K562 (cell line): ENCODE results near the gene TACSTD2. TPM values are rescaled to one million over a fixed set of nuclear protein-coding genes. Genes with fewer than 3 reads are reported as not detected.

Experiments used
- ATAC-seq: fragments of 200-7000 bp; cut with Tn5 transposase; 3 replicates; pipeline ENCODE4 v1.9.1; 2020; ENCODE audit warnings: moderate library complexity
- BruUV-seq: library from RNA; stranded (reverse); fragments of 400-500 nt; replicated peaks from 2 replicates; lab custom pipeline; 2021; lab: Mats Ljungman, UMichigan
- CTCF ChIA-PET: fragments of 300-600 bp; formaldehyde crosslinking; extraction: SDS; loops from one replicate; lab custom pipeline; 2021; ENCODE audit warnings: low intra/inter-chr PET ratio; lab: Yijun Ruan, JAX
- POLR2A ChIA-PET: fragments of 300-600, 350-650 bp; sonication (Branson Sonifier 250); formaldehyde crosslinking; extraction: SDS; loops from one replicate; lab custom pipeline; 2021; ENCODE audit warnings: antibody characterized with exemption, inconsistent platforms; lab: Yijun Ruan, JAX
- DNase-seq, 4 experiments: peaks; one replicate each; pipeline versions ENCODE4 v3.0.0 to v3.0.0-alpha.2; 2011 to 2018; ENCODE audit warnings: low spot score in 3 of 4, mixed read lengths in 3 of 4; ENCODE audit errors: extremely low read depth in 1 of 4
- FAIRE-seq: peaks from 2 replicates; lab custom pipeline; 2011; peaks lifted over from hg19 to GRCh38; lab: Jason Lieb, UNC
- H2AFZ ChIP-seq: 2 replicates; pipeline ENCODE4 v1.6.0; 2011; ENCODE audit warnings: low read depth, low read length, control low read depth, inconsistent platforms
- H3K27ac ChIP-seq: fragments of 200-600 bp; 3 replicates; pipeline ENCODE4 v1.8.0; 2011; ENCODE audit warnings: low read depth, mild to moderate bottlenecking, control low read depth, inconsistent platforms, low read length, moderate library complexity, mixed read lengths; ENCODE audit errors: extremely low read depth
- H3K27me3 ChIP-seq, 2 experiments: fragments of 300-600 bp in 1 of 2; 2 replicates in 1 of 2; 3 replicates in 1 of 2; pipeline versions ENCODE4 v1.6.0 to v1.8.0; 2011; ENCODE audit warnings: inconsistent platforms in 2 of 2, low read length in 2 of 2, mild to moderate bottlenecking in 1 of 2, mixed read lengths in 1 of 2, moderate library complexity in 1 of 2; ENCODE audit not compliant: control insufficient read depth in 2 of 2, insufficient read depth in 2 of 2
- H3K36me3 ChIP-seq: fragments of 300-600 bp; 3 replicates; pipeline ENCODE4 v1.8.0; 2011; ENCODE audit warnings: mild to moderate bottlenecking, low read length, inconsistent platforms; ENCODE audit not compliant: control insufficient read depth, insufficient read depth
- H3K4me1 ChIP-seq, 2 experiments: fragments of 200-600 bp in 1 of 2; replicated peaks in 1 of 2; 2 replicates in 1 of 2; 3 replicates in 1 of 2; pipeline versions ENCODE4 v1.5.1 to v1.8.0; 2011; ENCODE audit warnings: inconsistent platforms in 2 of 2, low read length in 2 of 2, mild to moderate bottlenecking in 1 of 2, mixed read lengths in 1 of 2, moderate library complexity in 1 of 2; ENCODE audit not compliant: control insufficient read depth in 2 of 2, insufficient read depth in 2 of 2
- H3K4me2 ChIP-seq: 2 replicates; pipeline ENCODE4 v1.6.1; 2011; ENCODE audit warnings: low read length, control low read depth, inconsistent platforms, mixed read lengths; ENCODE audit not compliant: insufficient read depth
- H3K4me3 ChIP-seq: fragments of 200-600 bp; sonication (generic), shearing (Covaris generic); 2 replicates; pipeline ENCODE4 v1.5.1; 2016; ENCODE audit warnings: control low read depth, inconsistent platforms
- H3K79me2 ChIP-seq: fragments of 200-600 bp; 3 replicates; pipeline ENCODE4 v1.8.0; 2011; ENCODE audit warnings: low read length, inconsistent platforms; ENCODE audit not compliant: control insufficient read depth, insufficient read depth
- H3K9ac ChIP-seq, 2 experiments: 2 replicates each; pipeline versions ENCODE4 v1.6.0 to v1.6.1; 2011; ENCODE audit warnings: low read depth in 2 of 2, low read length in 2 of 2, control low read depth in 1 of 2, inconsistent platforms in 1 of 2, mild to moderate bottlenecking in 1 of 2, mixed read lengths in 1 of 2; ENCODE audit not compliant: insufficient read depth in 1 of 2
- H3K9me1 ChIP-seq: one replicate; pipeline ENCODE4 v1.6.0; 2011; ENCODE audit warnings: inconsistent platforms, mild to moderate bottlenecking, low read length, moderate library complexity; ENCODE audit not compliant: control insufficient read depth, insufficient read depth
- H3K9me3 ChIP-seq: replicated peaks from 2 replicates; pipeline ENCODE4 v1.5.1; 2011; ENCODE audit warnings: low read depth, low read length, inconsistent platforms; ENCODE audit not compliant: control insufficient read depth, insufficient read depth
- H4K20me1 ChIP-seq: replicated peaks from 2 replicates; pipeline ENCODE4 v1.6.1; 2011; ENCODE audit warnings: low read length, inconsistent platforms, mixed read lengths; ENCODE audit not compliant: control insufficient read depth, insufficient read depth
- CBFB ChIP-seq: sonication (generic); formaldehyde crosslinking; IDR thresholded peaks from 2 replicates; pipeline ENCODE4 v1.4.0; 2020; ENCODE audit warnings: mild to moderate bottlenecking, missing genetic modification reagents
- ELF4 ChIP-seq: fragments of 450-650 bp; formaldehyde crosslinking; IDR thresholded peaks from 2 replicates; pipeline ENCODE4 v1.4.0; 2022; ENCODE audit warnings: missing genetic modification characterization
- FOXJ2 ChIP-seq: fragments of 200-800 bp; sonication (Bioruptor generic); IDR thresholded peaks from 2 replicates; pipeline ENCODE4 v1.6.1; 2016; ENCODE audit warnings: missing genetic modification characterization, missing compliant biosample characterization
- MCM3 ChIP-seq: fragments of 450-650 bp; IDR thresholded peaks from 2 replicates; pipeline ENCODE4 v1.6.1; 2016
- NCOA1 ChIP-seq: fragments of 450-650 bp; IDR thresholded peaks from 2 replicates; pipeline ENCODE4 v1.6.1; 2016; ENCODE audit warnings: low read depth
- NR3C1 ChIP-seq: sonication (generic); formaldehyde crosslinking; IDR thresholded peaks from 2 replicates; pipeline ENCODE4 v1.8.1; 2022; ENCODE audit warnings: missing genetic modification reagents
- PHF8 ChIP-seq: fragments of 200-600 bp; sonication (generic); IDR thresholded peaks from 2 replicates; pipeline ENCODE4 v1.6.1; 2012; ENCODE audit warnings: mixed run types, mild to moderate bottlenecking, inconsistent platforms, low read length, moderate library complexity, borderline replicate concordance
- PYGO2 ChIP-seq: fragments of 450-650 bp; IDR thresholded peaks from 2 replicates; pipeline ENCODE4 v1.6.1; 2016; ENCODE audit warnings: mild to moderate bottlenecking, missing genetic modification characterization, moderate library complexity, missing compliant biosample characterization
- RBBP5 ChIP-seq: fragments of 200-600 bp; sonication (generic); IDR thresholded peaks from 2 replicates; pipeline ENCODE4 v1.6.1; 2012; ENCODE audit warnings: borderline replicate concordance, mild to moderate bottlenecking, low read length, control low read depth, inconsistent platforms; ENCODE audit not compliant: insufficient read depth, poor library complexity, severe bottlenecking
- STAT5A ChIP-seq: IDR thresholded peaks from 2 replicates; pipeline ENCODE4 v1.6.1; 2012; ENCODE audit warnings: low read length, inconsistent platforms, borderline replicate concordance
- ZNF316 ChIP-seq: fragments of 450-650 bp; IDR thresholded peaks from 2 replicates; pipeline ENCODE4 v1.6.1; 2016
- WGBS: fragments of 100-300 bp; shearing (Covaris generic); methylation state at CpG from one replicate; pipeline ENCODE4 v1.1.6; 2016; ENCODE audit warnings: low coverage, mixed read lengths; ENCODE audit not compliant: insufficient coverage; ENCODE audit errors: missing lambda C conversion rate; 5-methylcytosine and 5-hydroxymethylcytosine counted together
- in situ Hi-C: fragments of 300-500 bp; cut with MboI; formaldehyde crosslinking; loops from 4 replicates; pipeline ENCODE4 v1.15.0; 2018; ENCODE audit warnings: inconsistent platforms, mixed read lengths
- intact Hi-C: fragments of 100-400 bp; cut with micrococcal nuclease; formaldehyde crosslinking; loops from 2 replicates; pipeline ENCODE4 v1.14.2; 2022
- polyA plus RNA-seq, 8 experiments: library from polyadenylated mRNA; depleted of rRNA in 4 of 8; stranded (reverse) in 5 of 8; unstranded in 3 of 8; fragments of >200 nt; fragmentation: Nextera tagmentation in 2 of 8; fragmentation: Illumina TruSeq in 1 of 8; extraction: Ambion mirVana in 2 of 8; extraction: Trizol in 1 of 8; gene quantifications; 2 replicates each; pipeline versions ENCODE4 v1.2.1 to v1.2.3, GENCODE V29; 2011 to 2014; ENCODE audit warnings: inconsistent platforms in 1 of 8, missing spikeins in 1 of 8
- total RNA-seq, 7 experiments: library from RNA; depleted of rRNA in 6 of 7; stranded (reverse); fragments of >200 nt in 6 of 7; fragmentation: Illumina TruSeq in 2 of 7; extraction: Trizol in 2 of 7; gene quantifications; 2 replicates each; pipeline versions ENCODE4 v1.2.1 to v1.2.3, GENCODE V29; 2011 to 2021; ENCODE audit warnings: low replicate concordance in 1 of 7
- TF ChIP-seq, protein P1 (sequence below): fragments of 450-650 bp; IDR thresholded peaks from 2 replicates; pipeline ENCODE4 v1.7.0; 2016; ENCODE audit warnings: borderline replicate concordance
- TF ChIP-seq, protein P2 (sequence below): sonication (generic); formaldehyde crosslinking; IDR thresholded peaks from 2 replicates; pipeline ENCODE4 v1.5.0; 2020; ENCODE audit warnings: missing genetic modification reagents
- TF ChIP-seq, protein P3 (sequence below): fragments of 250-450 bp; sonication (Bioruptor Pico); IDR thresholded peaks from 2 replicates; pipeline ENCODE4 v1.5.1; 2021; ENCODE audit warnings: mild to moderate bottlenecking

Gene TACSTD2
- total and polyA plus RNA-seq, 9 of the 15 experiments (the other 6 are each of a cell fraction or from before 2014, with no cell fraction given): 0.04 to 0.31 TPM; not detected in 7

DNA sequence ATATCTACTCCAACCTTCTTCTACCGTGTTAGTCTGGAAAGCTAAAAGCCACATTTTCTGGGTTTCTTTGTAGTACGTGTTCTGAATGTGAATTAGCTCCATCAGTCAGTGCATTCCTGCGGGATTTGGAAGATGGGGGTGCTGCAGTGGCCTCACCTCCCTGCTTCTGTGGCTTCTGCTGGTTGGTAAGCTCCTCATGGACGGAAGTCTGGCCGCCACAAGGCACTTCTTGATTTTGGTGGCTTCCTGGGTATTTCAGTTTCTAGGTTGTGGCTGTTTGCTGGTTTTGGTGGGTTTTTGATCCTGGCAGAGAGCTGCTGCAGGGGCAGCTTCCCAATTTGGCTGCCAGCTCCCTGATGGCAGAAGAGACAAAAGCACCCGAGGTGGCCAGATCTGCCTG, 20.9 kb upstream of the TACSTD2 start:
- 8% methylated on average over 6 of the region's 6 CpGs for WGBS

DNA sequence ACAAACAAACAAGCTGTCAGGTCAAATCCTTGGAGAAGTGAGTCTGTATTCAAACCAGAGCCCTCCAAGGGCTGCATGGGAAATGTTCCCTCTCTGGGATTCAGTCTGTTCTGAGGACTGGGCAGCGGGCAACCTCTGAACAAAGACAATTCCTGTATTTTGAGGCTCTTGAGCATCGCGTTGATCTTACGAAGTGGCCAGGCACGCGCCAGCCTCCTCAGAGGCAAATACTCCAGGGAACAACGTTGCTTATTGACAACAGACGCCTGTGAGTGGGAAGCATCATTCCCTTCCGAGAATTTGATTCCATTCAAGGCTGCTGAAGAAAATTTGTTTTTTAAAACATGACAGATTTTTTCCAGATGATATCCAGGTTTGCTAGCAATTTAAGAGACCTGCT, 20.0 kb upstream of the TACSTD2 start:
- H3K9me1 ChIP-seq: no peaks in the 10 kb centered on the region
- no peaks in the 10 kb centered on the region for H4K20me1 ChIP-seq
- intact Hi-C loops (no loop called here), in situ Hi-C loops (no loop called here)
- DNase-seq (no peak), FAIRE-seq (no peak), ATAC-seq (no peak)
- peaks cover 5 to 24% of the 10 kb centered on the region in 2 experiments; a peak in 4 of 5 replicates for H3K27me3 ChIP-seq
- no peaks in the 10 kb centered on the region for H3K36me3 ChIP-seq
- no peak overlapping the region for H3K9ac ChIP-seq
- POLR2A ChIA-PET: interaction anchor here (0.7 kb wide), 1 partner anchor 204 kb away, joined by 3 read pairs; no protein-coding TSS in a partner anchor
- no peak overlapping the region for H2AFZ ChIP-seq
- BruUV-seq: no TSS peak
- no peak overlapping the region for H3K4me2 ChIP-seq
- CTCF ChIA-PET: no interaction called here
- no peak overlapping the region for H3K4me3 ChIP-seq
- no peaks in the 10 kb centered on the region for H3K9me3 ChIP-seq
- no peaks in the 10 kb centered on the region for H3K79me2 ChIP-seq
- H3K27ac ChIP-seq: no peak overlapping the region
- WGBS: 48% methylated on average over 9 of the region's 9 CpGs
- H3K4me1 ChIP-seq: peaks cover 0 to 3% of the 10 kb centered on the region in 2 experiments; a peak in 2 of 5 replicates
- TF ChIP-seq, protein P1, sequence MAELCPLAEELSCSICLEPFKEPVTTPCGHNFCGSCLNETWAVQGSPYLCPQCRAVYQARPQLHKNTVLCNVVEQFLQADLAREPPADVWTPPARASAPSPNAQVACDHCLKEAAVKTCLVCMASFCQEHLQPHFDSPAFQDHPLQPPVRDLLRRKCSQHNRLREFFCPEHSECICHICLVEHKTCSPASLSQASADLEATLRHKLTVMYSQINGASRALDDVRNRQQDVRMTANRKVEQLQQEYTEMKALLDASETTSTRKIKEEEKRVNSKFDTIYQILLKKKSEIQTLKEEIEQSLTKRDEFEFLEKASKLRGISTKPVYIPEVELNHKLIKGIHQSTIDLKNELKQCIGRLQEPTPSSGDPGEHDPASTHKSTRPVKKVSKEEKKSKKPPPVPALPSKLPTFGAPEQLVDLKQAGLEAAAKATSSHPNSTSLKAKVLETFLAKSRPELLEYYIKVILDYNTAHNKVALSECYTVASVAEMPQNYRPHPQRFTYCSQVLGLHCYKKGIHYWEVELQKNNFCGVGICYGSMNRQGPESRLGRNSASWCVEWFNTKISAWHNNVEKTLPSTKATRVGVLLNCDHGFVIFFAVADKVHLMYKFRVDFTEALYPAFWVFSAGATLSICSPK: no peak
- TF ChIP-seq ELF4 (CRISPR knock-in tag) (no peak), STAT5A (no peak), PHF8 (no peak), MCM3 (no peak), FOXJ2 (no peak), NR3C1 (CRISPR knock-in tag) (no peak), RBBP5 (no peak), NCOA1 (no peak)
- TF ChIP-seq, protein P2, sequence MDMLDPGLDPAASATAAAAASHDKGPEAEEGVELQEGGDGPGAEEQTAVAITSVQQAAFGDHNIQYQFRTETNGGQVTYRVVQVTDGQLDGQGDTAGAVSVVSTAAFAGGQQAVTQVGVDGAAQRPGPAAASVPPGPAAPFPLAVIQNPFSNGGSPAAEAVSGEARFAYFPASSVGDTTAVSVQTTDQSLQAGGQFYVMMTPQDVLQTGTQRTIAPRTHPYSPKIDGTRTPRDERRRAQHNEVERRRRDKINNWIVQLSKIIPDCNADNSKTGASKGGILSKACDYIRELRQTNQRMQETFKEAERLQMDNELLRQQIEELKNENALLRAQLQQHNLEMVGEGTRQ (CRISPR knock-in tag): no peak

More for the DNA sequence above, 20.9 kb upstream of the TACSTD2 start:
- Histone ChIP-seq H3K9ac (no peak overlapping the region), H3K27me3 (peaks cover 5 to 24% of the 10 kb centered on the region in 2 experiments; a peak in 4 of 5 replicates), H3K4me1 (peaks cover 0 to 3% of the 10 kb centered on the region in 2 experiments; a peak in 2 of 5 replicates), H3K36me3 (no peaks in the 10 kb centered on the region), H3K9me3 (no peaks in the 10 kb centered on the region), H3K4me2 (no peak overlapping the region), H3K4me3 (no peak overlapping the region), H4K20me1 (no peaks in the 10 kb centered on the region), H3K79me2 (no peaks in the 10 kb centered on the region), H3K9me1 (no peaks in the 10 kb centered on the region), H2AFZ (no peak overlapping the region), H3K27ac (no peak overlapping the region)
- POLR2A ChIA-PET: no interaction called here
- in situ Hi-C loops: no loop called here
- CTCF ChIA-PET: no interaction called here
- ATAC-seq (no peak), DNase-seq (no peak), FAIRE-seq (no peak)
- no TSS peak for BruUV-seq
- no peak for TF ChIP-seq PYGO2 (tag)
- TF ChIP-seq, protein P3, sequence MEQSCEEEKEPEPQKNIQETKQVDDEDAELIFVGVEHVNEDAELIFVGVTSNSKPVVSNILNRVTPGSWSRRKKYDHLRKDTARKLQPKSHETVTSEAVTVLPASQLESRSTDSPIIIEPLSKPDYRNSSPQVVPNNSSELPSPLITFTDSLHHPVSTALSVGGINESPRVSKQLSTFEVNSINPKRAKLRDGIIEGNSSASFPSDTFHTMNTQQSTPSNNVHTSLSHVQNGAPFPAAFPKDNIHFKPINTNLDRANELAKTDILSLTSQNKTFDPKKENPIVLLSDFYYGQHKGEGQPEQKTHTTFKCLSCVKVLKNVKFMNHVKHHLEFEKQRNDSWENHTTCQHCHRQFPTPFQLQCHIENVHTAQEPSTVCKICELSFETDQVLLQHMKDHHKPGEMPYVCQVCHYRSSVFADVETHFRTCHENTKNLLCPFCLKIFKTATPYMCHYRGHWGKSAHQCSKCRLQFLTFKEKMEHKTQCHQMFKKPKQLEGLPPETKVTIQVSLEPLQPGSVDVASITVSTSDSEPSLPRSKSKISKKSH: no peak
- TF ChIP-seq ZNF316: no peak
- no peak for TF ChIP-seq CBFB
- intact Hi-C loops: no loop called here
